Measurements from ENCODE around the gene HEMK1. TPM values are rescaled to one million over a fixed set of nuclear protein-coding genes. Genes with fewer than 3 reads are reported as not detected.

The HEMK1 gene
- total and polyA plus RNA-seq, 2 of the 8 experiments (the other 6 are each of a cell fraction or from before 2014, with no cell fraction given), result 9.7 to 10.6 TPM

DNA sequence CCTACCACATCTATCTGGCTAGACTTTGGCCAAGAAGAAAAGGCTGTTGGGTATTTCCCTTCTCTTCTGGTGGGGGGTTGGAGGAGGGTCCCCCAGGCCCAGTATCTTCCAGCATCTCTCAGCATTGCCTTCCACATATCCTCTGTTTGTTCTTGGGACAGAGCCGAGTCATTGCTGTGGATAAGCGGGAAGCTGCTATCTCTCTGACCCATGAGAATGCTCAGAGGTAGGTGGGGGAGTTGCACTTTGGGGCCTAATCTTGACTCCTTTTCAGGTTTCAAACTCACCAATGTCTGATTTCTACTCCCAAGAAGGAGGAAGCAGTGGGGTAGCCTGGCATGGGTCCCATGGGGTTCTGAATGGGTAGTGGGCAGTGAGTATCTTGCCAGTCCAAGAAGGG, 8.0 kb downstream of the HEMK1 start:
- FAIRE-seq (no peak), DNase-seq (ENCODE audit: low read depth in 1 of 2, low spot score in 2 of 2) (no peak)
- Histone ChIP-seq H3K9me3 (ENCODE audit: insufficient read depth in 2 of 2, low read depth in 1 of 2, low read length in 1 of 2) (no peaks in the 10 kb centered on the region), H3K27ac (ENCODE audit: low read depth, low read length) (no peak overlapping the region), H4K8ac (ENCODE audit: extremely low read depth, insufficient read depth, low read length) (no peak overlapping the region), H3K23me2 (ENCODE audit: low read depth, low read length) (no peaks in the 10 kb centered on the region), H2BK5ac (ENCODE audit: low read depth, low read length) (no peak overlapping the region), H2BK12ac (ENCODE audit: low read depth, low read length) (no peak overlapping the region), H4K5ac (ENCODE audit: insufficient read length, low read depth, low read length) (no peak overlapping the region), H3K56ac (replicated peaks; ENCODE audit: insufficient read length, low read depth, low read length) (no peak overlapping the region), H3K79me1 (ENCODE audit: low read depth, low read length) (no peaks in the 10 kb centered on the region), H3K23ac (ENCODE audit: insufficient read length) (no peak overlapping the region), H2AK5ac (ENCODE audit: low read depth, low read length) (no peak overlapping the region), H3K4me2 (ENCODE audit: insufficient read depth in 1 of 2, low read depth in 2 of 2, low read length in 2 of 2) (no peak overlapping the region), H4K91ac (replicated peaks; ENCODE audit: insufficient read length, low read length) (no peak overlapping the region), H3K9ac (replicated peaks in 1 of 4; ENCODE audit: extremely low read depth in 1 of 4, low read depth in 3 of 4, low read length in 3 of 4) (no peak overlapping the region), H3K4me1 (replicated peaks in 1 of 4; ENCODE audit: control insufficient read depth in 3 of 4, insufficient read depth in 4 of 4, low read length in 3 of 4) (no peaks in the 10 kb centered on the region), H3K36me3 (ENCODE audit: control insufficient read depth in 2 of 4, insufficient read depth in 4 of 4, low read length in 3 of 4) (no peaks in the 10 kb centered on the region; a peak in 1 of 8 replicates), H3K14ac (ENCODE audit: insufficient read length) (no peak overlapping the region), H3K27me3 (replicated peaks in 1 of 4; ENCODE audit: control insufficient read depth in 3 of 4, extremely low read depth in 1 of 4, insufficient read depth in 3 of 4, low read length in 3 of 4) (no peaks in the 10 kb centered on the region), H4K20me1 (replicated peaks in 1 of 2; ENCODE audit: control insufficient read depth in 1 of 2, insufficient read depth in 2 of 2, low read length in 2 of 2) (no peaks in the 10 kb centered on the region), H2BK120ac (replicated peaks; ENCODE audit: low read depth, low read length) (no peak overlapping the region), H2AFZ (ENCODE audit: low read length) (no peak overlapping the region), H3K4me3 (ENCODE audit: extremely low read depth in 1 of 4, insufficient read depth in 2 of 4, low read depth in 3 of 4, low read length in 4 of 4) (no peak overlapping the region), H2BK20ac (ENCODE audit: low read length) (no peak overlapping the region), H3K4ac (replicated peaks; ENCODE audit: insufficient read length, low read depth, low read length) (no peak overlapping the region), H3K18ac (ENCODE audit: extremely low read depth, low read length) (no peak overlapping the region), H2BK15ac (ENCODE audit: low read length) (no peak overlapping the region), H3K79me2 (ENCODE audit: control insufficient read depth in 1 of 2, insufficient read depth in 2 of 2, low read length in 2 of 2) (no peaks in the 10 kb centered on the region)
- CTCF ChIA-PET (ENCODE audit: partially characterized antibody), result interaction anchor here (1.1 to 46.5 kb wide), 5 partner anchors 8 to 812 kb away, joined by 3 to 863 read pairs (median 70); partner anchors contain the start of genes C3orf18, CISH, HEMK1 and MAPKAPK3
- POLR2A ChIA-PET (ENCODE audit: partially characterized antibody), result interaction anchor here (0.6 to 1.7 kb wide), 3 partner anchors 10 to 16 kb away, joined by 3 to 8 read pairs (median 4); no protein-coding TSS in a partner anchor
- no peak for TF ChIP-seq POLR2A (IDR thresholded peaks at IDR 0.05; ENCODE audit: control extremely low read depth in 1 of 2, low read depth in 2 of 2, low read length in 2 of 2)
- no peak for TF ChIP-seq GABPA (IDR thresholded peaks at IDR 0.05; ENCODE audit: borderline replicate concordance, insufficient read depth, low read length)
- no peak for TF ChIP-seq MAFK (IDR thresholded peaks at IDR 0.05; ENCODE audit: low read depth, low read length)
- TF ChIP-seq PHF8 (conservative IDR thresholded peaks at IDR 0.05; ENCODE audit: low read depth, low read length), result no peak
- TF ChIP-seq SIN3A (conservative IDR thresholded peaks at IDR 0.05 in 1 of 2, IDR thresholded peaks at IDR 0.05 in 1 of 2; ENCODE audit: low read depth in 1 of 2, low read length in 2 of 2), result no peak
- 96% methylated on average over 2 of the region's 2 CpGs; no CpG with 5 or more reads in 1 of the 2 experiments for WGBS, 2 experiments (ENCODE audit: extremely low coverage in 1 of 2, insufficient coverage in 1 of 2, insufficient read length in 1 of 2, insufficient replicate concordance in 2 of 2, low coverage in 1 of 2, low lambda C conversion rate in 2 of 2, missing lambda C conversion rate in 1 of 2)
